ENCODE data around the gene DGKB.

DGKB gene

DNA sequence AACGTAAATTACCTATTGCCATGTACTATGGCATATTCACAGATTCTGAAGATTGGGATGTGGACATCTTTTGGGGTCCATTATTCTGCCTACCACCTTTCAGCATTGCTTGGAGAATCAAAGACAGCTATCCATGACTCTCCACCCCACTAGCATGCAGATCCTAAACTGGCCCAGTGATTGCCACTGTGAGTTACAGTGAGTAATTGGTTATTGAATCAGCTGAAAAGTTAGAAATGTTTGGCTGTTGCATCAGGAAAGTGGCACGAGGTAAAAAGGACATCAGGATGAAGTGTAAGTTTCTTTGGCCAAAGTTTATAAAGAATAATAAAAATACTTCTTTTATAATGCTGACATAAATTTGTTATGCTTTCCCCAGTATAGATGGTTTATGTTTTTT is 764.9 kb downstream of the DGKB start:
- TF ChIP-seq TCF4 (CRISPR knock-in tag; IDR thresholded peaks at IDR 0.05; ENCODE audit: borderline replicate concordance), result no peak
- no peak for TF ChIP-seq ZFP30 (CRISPR knock-in tag; IDR thresholded peaks at IDR 0.05)
- ATAC-seq, result no peak

DNA sequence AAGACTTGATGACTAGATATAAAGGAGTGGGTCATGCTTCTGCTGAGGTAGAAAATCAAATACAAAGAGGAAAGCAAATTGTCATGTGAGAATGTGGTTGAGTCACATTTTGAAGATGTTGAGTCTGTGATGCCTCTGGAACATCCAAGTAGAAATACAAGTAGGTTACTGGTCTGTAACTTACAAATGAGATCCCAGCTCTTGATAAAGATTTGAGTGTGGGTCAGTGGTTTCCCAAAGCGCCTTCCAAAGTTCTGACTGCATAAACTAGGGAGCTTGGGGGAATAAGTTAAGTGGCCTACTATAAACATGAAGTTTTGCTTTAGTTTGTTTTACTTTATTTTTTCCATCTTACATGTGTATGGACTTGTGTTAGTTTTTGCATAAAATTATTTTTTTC is 768.8 kb downstream of the DGKB start:
- ATAC-seq, result no peak
- TF ChIP-seq ZFP30 (CRISPR knock-in tag; IDR thresholded peaks at IDR 0.05), result no peak
- no peak for TF ChIP-seq CSDC2 (CRISPR knock-in tag; IDR thresholded peaks at IDR 0.05)
- TF ChIP-seq ESRRG (CRISPR knock-in tag; IDR thresholded peaks at IDR 0.05), result no peak
- TF ChIP-seq GLIS3 (CRISPR knock-in tag; IDR thresholded peaks at IDR 0.05), result no peak
- TF ChIP-seq PPARA (CRISPR knock-in tag; IDR thresholded peaks at IDR 0.05; ENCODE audit: borderline replicate concordance), result no peak
- TF ChIP-seq POU6F1 (CRISPR knock-in tag; IDR thresholded peaks at IDR 0.05; ENCODE audit: borderline replicate concordance, low read depth), result no peak
- no peak for TF ChIP-seq ARNTL (CRISPR knock-in tag; IDR thresholded peaks at IDR 0.05; ENCODE audit: borderline replicate concordance, low read depth)
- TF ChIP-seq TCF4 (CRISPR knock-in tag; IDR thresholded peaks at IDR 0.05; ENCODE audit: borderline replicate concordance), result no peak
- TF ChIP-seq RARB (CRISPR knock-in tag; IDR thresholded peaks at IDR 0.05), result no peak
- no peak for TF ChIP-seq CSRNP3 (CRISPR knock-in tag; IDR thresholded peaks at IDR 0.05)
- TF ChIP-seq ZNF70 (CRISPR knock-in tag; IDR thresholded peaks at IDR 0.05), result no peak
- no peak for TF ChIP-seq OSR1 (CRISPR knock-in tag; IDR thresholded peaks at IDR 0.05)

GRCh38 chr7:14125998-14126397 is 776.6 kb downstream of the DGKB start:
- no peak for ATAC-seq
- TF ChIP-seq BACH2 (CRISPR knock-in tag; IDR thresholded peaks at IDR 0.05; ENCODE audit: borderline replicate concordance), result no peak
- TF ChIP-seq ZFP30 (CRISPR knock-in tag; IDR thresholded peaks at IDR 0.05), result no peak
- TF ChIP-seq ISL1 (CRISPR knock-in tag; IDR thresholded peaks at IDR 0.05), result no peak
- no peak for TF ChIP-seq TSHZ2 (CRISPR knock-in tag; IDR thresholded peaks at IDR 0.05)
- TF ChIP-seq ZNF565 (CRISPR knock-in tag; conservative IDR thresholded peaks at IDR 0.05; ENCODE audit: low read depth), result no peak
- TF ChIP-seq ESRRG (CRISPR knock-in tag; IDR thresholded peaks at IDR 0.05), result no peak
- no peak for TF ChIP-seq CSRNP3 (CRISPR knock-in tag; IDR thresholded peaks at IDR 0.05)
- TF ChIP-seq ZNF8 (CRISPR knock-in tag; IDR thresholded peaks at IDR 0.05), result no peak
- no peak for TF ChIP-seq POU6F1 (CRISPR knock-in tag; IDR thresholded peaks at IDR 0.05; ENCODE audit: borderline replicate concordance, low read depth)
- TF ChIP-seq ZC3H10 (CRISPR knock-in tag; IDR thresholded peaks at IDR 0.05), result no peak
- TF ChIP-seq RARB (CRISPR knock-in tag; IDR thresholded peaks at IDR 0.05), result no peak

DNA sequence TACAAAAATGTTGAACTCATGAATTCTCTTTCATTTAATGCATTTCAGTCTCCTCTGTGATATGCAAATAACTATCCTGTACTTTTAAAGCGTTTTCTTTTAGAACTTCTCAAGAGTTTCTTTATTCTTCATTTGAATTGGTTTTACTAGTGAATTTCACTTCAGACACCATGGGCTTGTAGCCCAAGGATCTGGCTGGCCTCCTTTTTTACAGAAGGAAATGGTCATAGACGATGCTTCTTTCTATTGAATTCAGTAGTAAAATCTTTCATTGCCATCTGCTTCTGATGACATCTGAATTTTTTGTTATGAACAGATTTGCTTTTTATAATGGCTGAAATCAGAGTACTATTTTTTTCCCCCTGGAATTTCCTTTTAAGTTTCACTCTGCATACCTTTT is 777.8 kb downstream of the DGKB start:
- TF ChIP-seq ESRRG (CRISPR knock-in tag; IDR thresholded peaks at IDR 0.05) (no peak), PPARA (CRISPR knock-in tag; IDR thresholded peaks at IDR 0.05; ENCODE audit: borderline replicate concordance) (no peak)
- ATAC-seq, result no peak

Measured in SK-N-SH treated with all-trans-retinoic acid at 6 μM for 48 hours (cell line).